ENCODE data around the gene SOX5. TPM values are rescaled to one million over a fixed set of nuclear protein-coding genes. Genes with fewer than 3 reads are reported as not detected.

The SOX5 gene
- total and polyA plus RNA-seq, 2 donors: 0.64 to 2.0 TPM

- no peaks in the 10 kb centered on the region for H3K27me3 ChIP-seq (ENCODE audit: control insufficient read depth in 2 of 2, insufficient read depth in 1 of 2, low read length in 1 of 2)
- H3K4me1 ChIP-seq (ENCODE audit: control insufficient read depth in 2 of 2, insufficient read depth in 2 of 2, low read length in 2 of 2): no peaks in the 10 kb centered on the region
- no peak for DNase-seq (ENCODE audit: low read depth in 6 of 9, low spot score in 9 of 9)
- H3K36me3 ChIP-seq (ENCODE audit: control insufficient read depth in 2 of 2, insufficient read depth in 2 of 2, low read length in 1 of 2): no peaks in the 10 kb centered on the region
- no peak overlapping the region for H3K27ac ChIP-seq (ENCODE audit: low read depth in 1 of 2, low read length in 1 of 2)
- no peaks in the 10 kb centered on the region for H3K9me3 ChIP-seq (ENCODE audit: control insufficient read depth in 2 of 2, insufficient read depth in 1 of 2, low read length in 1 of 2)
- H3K4me3 ChIP-seq (ENCODE audit: low read length in 2 of 2): no peak overlapping the region
Observed at GRCh38 chr12:23867794-23868193, 81.7 kb downstream of the SOX5 start.

- 92% methylated on average over 3 of the region's 3 CpGs for WGBS
- no peaks in the 10 kb centered on the region for H3K36me3 ChIP-seq (ENCODE audit: control insufficient read depth in 2 of 2, insufficient read depth in 2 of 2, low read length in 1 of 2)
Observed at GRCh38 chr12:23862701-23863100, 86.8 kb downstream of the SOX5 start.

GRCh38 chr12:23860019-23860418 lies 89.5 kb downstream of the SOX5 start:
- Histone ChIP-seq H3K4me3 (ENCODE audit: low read length in 2 of 2) (no peak overlapping the region), H3K9me3 (ENCODE audit: control insufficient read depth in 2 of 2, insufficient read depth in 1 of 2, low read length in 1 of 2) (no peaks in the 10 kb centered on the region), H3K27me3 (ENCODE audit: control insufficient read depth in 2 of 2, insufficient read depth in 1 of 2, low read length in 1 of 2) (no peaks in the 10 kb centered on the region), H3K4me1 (ENCODE audit: control insufficient read depth in 2 of 2, insufficient read depth in 2 of 2, low read length in 2 of 2) (no peaks in the 10 kb centered on the region), H3K36me3 (ENCODE audit: control insufficient read depth in 2 of 2, insufficient read depth in 2 of 2, low read length in 1 of 2) (no peaks in the 10 kb centered on the region), H3K27ac (ENCODE audit: low read depth in 1 of 2, low read length in 1 of 2) (no peak overlapping the region)
- DNase-seq (ENCODE audit: low read depth in 6 of 9, low spot score in 9 of 9): no peak
- 82% methylated on average over 1 of the region's 1 CpG for WGBS

More at GRCh38 chr12:23862701-23863100, 86.8 kb downstream of the SOX5 start:
- Histone ChIP-seq H3K4me1 (ENCODE audit: control insufficient read depth in 2 of 2, insufficient read depth in 2 of 2, low read length in 2 of 2) (no peaks in the 10 kb centered on the region), H3K9me3 (ENCODE audit: control insufficient read depth in 2 of 2, insufficient read depth in 1 of 2, low read length in 1 of 2) (no peaks in the 10 kb centered on the region), H3K4me3 (ENCODE audit: low read length in 2 of 2) (no peak overlapping the region), H3K27ac (ENCODE audit: low read depth in 1 of 2, low read length in 1 of 2) (no peak overlapping the region), H3K27me3 (ENCODE audit: control insufficient read depth in 2 of 2, insufficient read depth in 1 of 2, low read length in 1 of 2) (no peaks in the 10 kb centered on the region)
- no peak for DNase-seq (ENCODE audit: low read depth in 6 of 9, low spot score in 9 of 9)

- H3K27ac ChIP-seq (ENCODE audit: low read depth in 1 of 2, low read length in 1 of 2): no peak overlapping the region
- no peaks in the 10 kb centered on the region for H3K27me3 ChIP-seq (ENCODE audit: control insufficient read depth in 2 of 2, insufficient read depth in 1 of 2, low read length in 1 of 2)
- H3K9me3 ChIP-seq (ENCODE audit: control insufficient read depth in 2 of 2, insufficient read depth in 1 of 2, low read length in 1 of 2): no peaks in the 10 kb centered on the region
- DNase-seq (ENCODE audit: low read depth in 6 of 9, low spot score in 9 of 9): no peak
- no peaks in the 10 kb centered on the region for H3K36me3 ChIP-seq (ENCODE audit: control insufficient read depth in 2 of 2, insufficient read depth in 2 of 2, low read length in 1 of 2)
- no peak overlapping the region for H3K4me3 ChIP-seq (ENCODE audit: low read length in 2 of 2)
- H3K4me1 ChIP-seq (ENCODE audit: control insufficient read depth in 2 of 2, insufficient read depth in 2 of 2, low read length in 2 of 2): no peaks in the 10 kb centered on the region
Observed at GRCh38 chr12:23857178-23857577, 92.3 kb downstream of the SOX5 start.

- Histone ChIP-seq H3K27me3 (ENCODE audit: control insufficient read depth in 2 of 2, insufficient read depth in 1 of 2, low read length in 1 of 2) (no peaks in the 10 kb centered on the region), H3K4me1 (ENCODE audit: control insufficient read depth in 2 of 2, insufficient read depth in 2 of 2, low read length in 2 of 2) (no peaks in the 10 kb centered on the region), H3K27ac (ENCODE audit: low read depth in 1 of 2, low read length in 1 of 2) (no peak overlapping the region), H3K36me3 (ENCODE audit: control insufficient read depth in 2 of 2, insufficient read depth in 2 of 2, low read length in 1 of 2) (no peaks in the 10 kb centered on the region), H3K4me3 (ENCODE audit: low read length in 2 of 2) (no peak overlapping the region), H3K9me3 (ENCODE audit: control insufficient read depth in 2 of 2, insufficient read depth in 1 of 2, low read length in 1 of 2) (no peaks in the 10 kb centered on the region)
- 72% methylated on average over 4 of the region's 4 CpGs for WGBS
- DNase-seq (ENCODE audit: low read depth in 6 of 9, low spot score in 9 of 9): no peak
Observed at GRCh38 chr12:23855813-23856212, 93.7 kb downstream of the SOX5 start.

GRCh38 chr12:23854598-23854997 lies 94.9 kb downstream of the SOX5 start:
- Histone ChIP-seq H3K4me3 (ENCODE audit: low read length in 2 of 2) (no peak overlapping the region), H3K27me3 (ENCODE audit: control insufficient read depth in 2 of 2, insufficient read depth in 1 of 2, low read length in 1 of 2) (no peaks in the 10 kb centered on the region), H3K27ac (ENCODE audit: low read depth in 1 of 2, low read length in 1 of 2) (no peak overlapping the region), H3K9me3 (ENCODE audit: control insufficient read depth in 2 of 2, insufficient read depth in 1 of 2, low read length in 1 of 2) (no peaks in the 10 kb centered on the region), H3K4me1 (ENCODE audit: control insufficient read depth in 2 of 2, insufficient read depth in 2 of 2, low read length in 2 of 2) (no peaks in the 10 kb centered on the region), H3K36me3 (ENCODE audit: control insufficient read depth in 2 of 2, insufficient read depth in 2 of 2, low read length in 1 of 2) (no peaks in the 10 kb centered on the region)
- DNase-seq (ENCODE audit: low read depth in 6 of 9, low spot score in 9 of 9): no peak

- Histone ChIP-seq H3K9me3 (ENCODE audit: control insufficient read depth in 2 of 2, insufficient read depth in 1 of 2, low read length in 1 of 2) (no peaks in the 10 kb centered on the region), H3K27ac (ENCODE audit: low read depth in 1 of 2, low read length in 1 of 2) (no peak overlapping the region), H3K27me3 (ENCODE audit: control insufficient read depth in 2 of 2, insufficient read depth in 1 of 2, low read length in 1 of 2) (no peaks in the 10 kb centered on the region), H3K4me3 (ENCODE audit: low read length in 2 of 2) (no peak overlapping the region), H3K36me3 (ENCODE audit: control insufficient read depth in 2 of 2, insufficient read depth in 2 of 2, low read length in 1 of 2) (no peaks in the 10 kb centered on the region), H3K4me1 (ENCODE audit: control insufficient read depth in 2 of 2, insufficient read depth in 2 of 2, low read length in 2 of 2) (no peaks in the 10 kb centered on the region)
- 93% methylated on average over 3 of the region's 3 CpGs for WGBS
- DNase-seq (ENCODE audit: low read depth in 6 of 9, low spot score in 9 of 9): no peak
Observed at GRCh38 chr12:23853640-23854039, 95.8 kb downstream of the SOX5 start.

GRCh38 chr12:23851602-23852001 lies 97.9 kb downstream of the SOX5 start:
- no peak overlapping the region for H3K4me3 ChIP-seq (ENCODE audit: low read length in 2 of 2)
- no peaks in the 10 kb centered on the region for H3K9me3 ChIP-seq (ENCODE audit: control insufficient read depth in 2 of 2, insufficient read depth in 1 of 2, low read length in 1 of 2)
- H3K36me3 ChIP-seq (ENCODE audit: control insufficient read depth in 2 of 2, insufficient read depth in 2 of 2, low read length in 1 of 2): no peaks in the 10 kb centered on the region
- H3K4me1 ChIP-seq (ENCODE audit: control insufficient read depth in 2 of 2, insufficient read depth in 2 of 2, low read length in 2 of 2): no peaks in the 10 kb centered on the region
- no peaks in the 10 kb centered on the region for H3K27me3 ChIP-seq (ENCODE audit: control insufficient read depth in 2 of 2, insufficient read depth in 1 of 2, low read length in 1 of 2)
- no peak for DNase-seq (ENCODE audit: low read depth in 6 of 9, low spot score in 9 of 9)
- WGBS: 94% methylated on average over 2 of the region's 2 CpGs
- no peak overlapping the region for H3K27ac ChIP-seq (ENCODE audit: low read depth in 1 of 2, low read length in 1 of 2)

GRCh38 chr12:23847857-23848256 lies 101.6 kb downstream of the SOX5 start:
- no peak for DNase-seq (ENCODE audit: low read depth in 6 of 9, low spot score in 9 of 9)
- Histone ChIP-seq H3K9me3 (ENCODE audit: control insufficient read depth in 2 of 2, insufficient read depth in 1 of 2, low read length in 1 of 2) (no peaks in the 10 kb centered on the region), H3K36me3 (ENCODE audit: control insufficient read depth in 2 of 2, insufficient read depth in 2 of 2, low read length in 1 of 2) (no peaks in the 10 kb centered on the region), H3K4me1 (ENCODE audit: control insufficient read depth in 2 of 2, insufficient read depth in 2 of 2, low read length in 2 of 2) (no peaks in the 10 kb centered on the region), H3K27me3 (ENCODE audit: control insufficient read depth in 2 of 2, insufficient read depth in 1 of 2, low read length in 1 of 2) (no peaks in the 10 kb centered on the region), H3K27ac (ENCODE audit: low read depth in 1 of 2, low read length in 1 of 2) (no peak overlapping the region), H3K4me3 (ENCODE audit: low read length in 2 of 2) (no peak overlapping the region)
- 99% methylated on average over 3 of the region's 3 CpGs for WGBS

GRCh38 chr12:23843958-23844357 lies 105.5 kb downstream of the SOX5 start:
- H3K4me1 ChIP-seq (ENCODE audit: control insufficient read depth in 2 of 2, insufficient read depth in 2 of 2, low read length in 2 of 2): no peaks in the 10 kb centered on the region
- no peaks in the 10 kb centered on the region for H3K9me3 ChIP-seq (ENCODE audit: control insufficient read depth in 2 of 2, insufficient read depth in 1 of 2, low read length in 1 of 2)
- H3K27me3 ChIP-seq (ENCODE audit: control insufficient read depth in 2 of 2, insufficient read depth in 1 of 2, low read length in 1 of 2): no peaks in the 10 kb centered on the region
- no peak overlapping the region for H3K27ac ChIP-seq (ENCODE audit: low read depth in 1 of 2, low read length in 1 of 2)
- H3K36me3 ChIP-seq (ENCODE audit: control insufficient read depth in 2 of 2, insufficient read depth in 2 of 2, low read length in 1 of 2): no peaks in the 10 kb centered on the region
- H3K4me3 ChIP-seq (ENCODE audit: low read length in 2 of 2): no peak overlapping the region
- WGBS: 94% methylated on average over 4 of the region's 4 CpGs
- DNase-seq (ENCODE audit: low read depth in 6 of 9, low spot score in 9 of 9): no peak

Measured in thymus (tissue), 11 donors.